Sigmoid colon (tissue), 7 donors: ENCODE results near the gene SPRED1. TPM values are rescaled to one million over a fixed set of nuclear protein-coding genes. Genes with fewer than 3 reads are reported as not detected.

Experiments used
- DNase-seq: peaks from one replicate; pipeline ENCODE4 v3.0.0-alpha.2; 2019
- H3K27ac ChIP-seq, 4 donors: fragments of 200-600 bp; sonication (generic); one replicate each; pipeline ENCODE4 v1.5.1; 2016 to 2019; ENCODE audit warnings: mild to moderate bottlenecking in 1 of 4
- H3K27me3 ChIP-seq, 3 donors: fragments of 200-600 bp; sonication (generic); one replicate each; pipeline ENCODE4 v1.5.1; 2019; ENCODE audit warnings: mild to moderate bottlenecking in 1 of 3
- H3K36me3 ChIP-seq, 4 donors: fragments of 200-600 bp; sonication (generic); one replicate each; pipeline ENCODE4 v1.5.1; 2016 to 2019
- H3K4me1 ChIP-seq, 4 donors: fragments of 200-600 bp; sonication (generic); one replicate each; pipeline ENCODE4 v1.5.1; 2017 to 2019
- H3K4me3 ChIP-seq, 4 donors: fragments of 200-600 bp; sonication (generic); one replicate each; pipeline ENCODE4 v1.5.1; 2017 to 2019; ENCODE audit warnings: mild to moderate bottlenecking in 2 of 4, moderate library complexity in 1 of 4
- H3K9me3 ChIP-seq, 4 donors: fragments of 200-600 bp in 3 of 4; sonication (generic) in 3 of 4; one replicate each; pipeline versions ENCODE4 v1.5.1 to v1.6.1; 2013 to 2019
- CTCF ChIP-seq, 4 experiments: fragments of 450-650 bp in 3 of 4; fragments of 200-600 bp in 1 of 4; IDR thresholded peaks; one replicate each; pipeline ENCODE4 v1.5.1; 2016 to 2019; ENCODE audit warnings: antibody characterized with exemption in 4 of 4, mild to moderate bottlenecking in 3 of 4, moderate library complexity in 2 of 4
- EP300 ChIP-seq, 4 donors: sonication (generic); formaldehyde crosslinking; IDR thresholded peaks; one replicate each; pipeline ENCODE4 v1.6.1; 2017; ENCODE audit warnings: antibody characterized with exemption in 4 of 4
- POLR2A ChIP-seq, 2 donors: fragments of 450-650 bp; IDR thresholded peaks; one replicate each; pipeline ENCODE4 v1.6.1; 2016; ENCODE audit warnings: antibody characterized with exemption in 2 of 2, mild to moderate bottlenecking in 2 of 2, moderate library complexity in 2 of 2
- POLR2AphosphoS5 ChIP-seq, 4 donors: sonication (generic); formaldehyde crosslinking; IDR thresholded peaks; one replicate each; pipeline ENCODE4 v1.6.1; 2017; ENCODE audit warnings: antibody characterized with exemption in 4 of 4
- WGBS, 2 donors: extraction: QIAGEN DNeasy Blood & Tissue Kit; methylation state at CpG; one replicate each; pipeline ENCODE4 v1.1.7; 2013; 5-methylcytosine and 5-hydroxymethylcytosine counted together
- intact Hi-C: fragments of 100-400 bp; cut with DNase I; formaldehyde crosslinking; loops from one replicate; pipeline ENCODE4 v1.15.1; 2023
- polyA plus RNA-seq, 3 donors: library from polyadenylated mRNA; stranded (reverse); fragments of 200-250 nt; gene quantifications; one replicate each; pipeline ENCODE4 v1.2.3, GENCODE V29; 2013
- total RNA-seq, 4 donors: library from RNA; depleted of rRNA; stranded (reverse); fragments of >200 nt; gene quantifications; one replicate each; pipeline ENCODE4 v1.1.0, GENCODE V29; 2016
- donor health status: healthy with polysubstance abuse.
- donor health status: Bipolar disorder and iron deficiency.
- donor health status: healthy.

SPRED1 gene
- total and polyA plus RNA-seq, 7 donors = 6.8 to 17.8 (median 15.0) TPM

GRCh38 chr15:38367476-38367875 lies 114.8 kb downstream of the SPRED1 start:
- Histone ChIP-seq H3K36me3 (no peaks in the 10 kb centered on the region), H3K9me3 (no peaks in the 10 kb centered on the region), H3K4me1 (no peaks in the 10 kb centered on the region), H3K4me3 (no peak overlapping the region), H3K27ac (no peak overlapping the region), H3K27me3 (no peaks in the 10 kb centered on the region)
- WGBS, 2 donors = 85% methylated on average over 2 of the region's 2 CpGs
- no peak for DNase-seq
- no peak for TF ChIP-seq POLR2AphosphoS5 (IDR thresholded peaks at IDR 0.05)
- no peak for TF ChIP-seq CTCF (IDR thresholded peaks at IDR 0.05)
- TF ChIP-seq POLR2A (IDR thresholded peaks at IDR 0.05) = no peak
- TF ChIP-seq EP300 (IDR thresholded peaks at IDR 0.05) = no peak
- intact Hi-C loops = no loop called here

- Histone ChIP-seq H3K36me3 (no peaks in the 10 kb centered on the region), H3K4me3 (no peak overlapping the region), H3K4me1 (no peaks in the 10 kb centered on the region), H3K27me3 (no peaks in the 10 kb centered on the region), H3K9me3 (no peaks in the 10 kb centered on the region), H3K27ac (no peak overlapping the region)
- WGBS, 2 donors = 75 to 82% methylated on average over 4 of the region's 4 CpGs
- TF ChIP-seq CTCF (IDR thresholded peaks at IDR 0.05) (no peak), POLR2A (IDR thresholded peaks at IDR 0.05) (no peak), EP300 (IDR thresholded peaks at IDR 0.05) (no peak), POLR2AphosphoS5 (IDR thresholded peaks at IDR 0.05) (no peak)
- no peak for DNase-seq
- intact Hi-C loops = no loop called here
Measured at GRCh38 chr15:38369936-38370478, 117.4 kb downstream of the SPRED1 start.

- TF ChIP-seq EP300 (IDR thresholded peaks at IDR 0.05) (no peak), POLR2A (IDR thresholded peaks at IDR 0.05) (no peak), POLR2AphosphoS5 (IDR thresholded peaks at IDR 0.05) (no peak), CTCF (IDR thresholded peaks at IDR 0.05) (no peak)
- 81 to 84% methylated on average over 4 of the region's 4 CpGs for WGBS, 2 donors
- intact Hi-C loops = no loop called here
- Histone ChIP-seq H3K36me3 (no peaks in the 10 kb centered on the region), H3K27me3 (no peaks in the 10 kb centered on the region), H3K4me3 (no peak overlapping the region), H3K4me1 (peaks cover 0 to 3% (median 0%) of the 10 kb centered on the region in 4 donors), H3K27ac (no peak overlapping the region), H3K9me3 (no peaks in the 10 kb centered on the region)
- no peak for DNase-seq
Measured at GRCh38 chr15:38373016-38373415, 120.4 kb downstream of the SPRED1 start.

GRCh38 chr15:38374029-38374428 lies 121.4 kb downstream of the SPRED1 start:
- intact Hi-C loops = no loop called here
- Histone ChIP-seq H3K36me3 (no peaks in the 10 kb centered on the region), H3K27ac (no peak overlapping the region), H3K4me3 (no peak overlapping the region), H3K4me1 (peaks cover 0 to 9% (median 0%) of the 10 kb centered on the region in 4 donors), H3K9me3 (no peaks in the 10 kb centered on the region), H3K27me3 (no peaks in the 10 kb centered on the region)
- DNase-seq = no peak
- TF ChIP-seq POLR2AphosphoS5 (IDR thresholded peaks at IDR 0.05) = no peak
- no peak for TF ChIP-seq POLR2A (IDR thresholded peaks at IDR 0.05)
- no peak for TF ChIP-seq CTCF (IDR thresholded peaks at IDR 0.05)
- no peak for TF ChIP-seq EP300 (IDR thresholded peaks at IDR 0.05)

- TF ChIP-seq POLR2A (IDR thresholded peaks at IDR 0.05) (no peak), POLR2AphosphoS5 (IDR thresholded peaks at IDR 0.05) (no peak), CTCF (IDR thresholded peaks at IDR 0.05) (no peak), EP300 (IDR thresholded peaks at IDR 0.05) (no peak)
- no peaks in the 10 kb centered on the region for H3K36me3 ChIP-seq
- no peaks in the 10 kb centered on the region for H3K9me3 ChIP-seq
- 70 to 73% methylated on average over 4 of the region's 4 CpGs for WGBS, 2 donors
- intact Hi-C loops = no loop called here
- H3K27ac ChIP-seq = no peak overlapping the region
- H3K4me1 ChIP-seq = peaks cover 0 to 9% (median 0%) of the 10 kb centered on the region in 4 donors
- no peaks in the 10 kb centered on the region for H3K27me3 ChIP-seq
- DNase-seq = no peak
- H3K4me3 ChIP-seq = no peak overlapping the region
Measured at GRCh38 chr15:38374556-38374955, 121.9 kb downstream of the SPRED1 start.
